Astrocyte (in vitro differentiated cells and primary cell): ENCODE measurements around the gene MDFI. TPM values are rescaled to one million over a fixed set of nuclear protein-coding genes. Genes with fewer than 3 reads are reported as not detected.

Source experiments
- DNase-seq: peaks from one replicate; pipeline ENCODE4 v3.0.0-alpha.2; 2010; ENCODE audit warnings: low read depth
- FAIRE-seq: peaks from 2 replicates; lab custom pipeline; 2011; peaks lifted over from hg19 to GRCh38; lab: Jason Lieb, UNC
- H2AFZ ChIP-seq: 2 replicates; pipeline ENCODE4 v1.6.0; 2012; ENCODE audit warnings: low read depth, low read length, inconsistent platforms
- H3K27ac ChIP-seq: 2 replicates; pipeline ENCODE4 v1.5.1; 2011; ENCODE audit warnings: low read depth, low read length, inconsistent platforms
- H3K27me3 ChIP-seq: 2 replicates; pipeline ENCODE4 v1.6.0; 2011; ENCODE audit warnings: low read length, inconsistent platforms; ENCODE audit not compliant: insufficient read depth
- H3K36me3 ChIP-seq: 2 replicates; pipeline ENCODE4 v1.5.1; 2011; ENCODE audit warnings: low read length, inconsistent platforms; ENCODE audit not compliant: insufficient read depth
- H3K4me1 ChIP-seq: 2 replicates; pipeline ENCODE4 v1.5.1; 2011; ENCODE audit warnings: low read length, inconsistent platforms; ENCODE audit not compliant: insufficient read depth
- H3K4me2 ChIP-seq: 2 replicates; pipeline ENCODE4 v1.6.0; 2012; ENCODE audit warnings: low read length, inconsistent platforms
- H3K4me3 ChIP-seq: 2 replicates; pipeline ENCODE4 v1.5.1; 2011; ENCODE audit warnings: low read depth, mild to moderate bottlenecking, low read length, inconsistent platforms; ENCODE audit not compliant: insufficient read depth
- H3K79me2 ChIP-seq: 2 replicates; pipeline ENCODE4 v1.6.0; 2012; ENCODE audit warnings: mild to moderate bottlenecking, low read length, inconsistent platforms; ENCODE audit not compliant: insufficient read depth
- H3K9ac ChIP-seq: 2 replicates; pipeline ENCODE4 v1.6.0; 2012; ENCODE audit warnings: mild to moderate bottlenecking, low read length, inconsistent platforms
- H3K9me3 ChIP-seq: 2 replicates; pipeline ENCODE4 v1.5.1; 2012; ENCODE audit warnings: low read depth, mild to moderate bottlenecking, low read length, inconsistent platforms; ENCODE audit not compliant: insufficient read depth
- H4K20me1 ChIP-seq: 2 replicates; pipeline ENCODE4 v1.6.0; 2012; ENCODE audit warnings: low read length, inconsistent platforms; ENCODE audit not compliant: insufficient read depth
- H3K27ac Mint-ChIP-seq: one replicate; pipeline ENCODE4 v1.8.0; 2021; ENCODE audit warnings: mild to moderate bottlenecking, mixed read lengths; ENCODE audit not compliant: unreplicated experiment
- H3K27me3 Mint-ChIP-seq: one replicate; pipeline ENCODE4 v1.8.0; 2021; ENCODE audit warnings: low read depth, mixed read lengths; ENCODE audit not compliant: unreplicated experiment
- H3K36me3 Mint-ChIP-seq: one replicate; pipeline ENCODE4 v1.8.0; 2021; ENCODE audit warnings: low read depth, mixed read lengths; ENCODE audit not compliant: unreplicated experiment
- H3K4me1 Mint-ChIP-seq: one replicate; pipeline ENCODE4 v1.8.0; 2021; ENCODE audit warnings: low read depth, mixed read lengths; ENCODE audit not compliant: unreplicated experiment
- H3K4me3 Mint-ChIP-seq: one replicate; pipeline ENCODE4 v1.8.0; 2021; ENCODE audit warnings: mild to moderate bottlenecking, moderate library complexity, mixed read lengths; ENCODE audit not compliant: unreplicated experiment
- H3K9me3 Mint-ChIP-seq: one replicate; pipeline ENCODE4 v1.8.0; 2021; ENCODE audit warnings: mild to moderate bottlenecking, mixed read lengths; ENCODE audit not compliant: unreplicated experiment
- CTCF ChIP-seq: IDR thresholded peaks from 2 replicates; pipeline ENCODE4 v1.5.1; 2011; ENCODE audit warnings: low read depth, mild to moderate bottlenecking, inconsistent platforms, low read length, moderate library complexity; ENCODE audit not compliant: insufficient read depth
- EZH2 ChIP-seq: IDR thresholded peaks from 2 replicates; pipeline ENCODE4 v1.6.1; 2012; ENCODE audit warnings: mild to moderate bottlenecking, low read length, inconsistent platforms; ENCODE audit not compliant: insufficient read depth
- total RNA-seq: library from RNA; stranded (reverse); gene quantifications from 2 replicates; pipeline ENCODE4 v1.2.1, GENCODE V29; 2021

The MDFI gene
- total RNA-seq, 1 donor from 2014 or later = 144 TPM

DNA sequence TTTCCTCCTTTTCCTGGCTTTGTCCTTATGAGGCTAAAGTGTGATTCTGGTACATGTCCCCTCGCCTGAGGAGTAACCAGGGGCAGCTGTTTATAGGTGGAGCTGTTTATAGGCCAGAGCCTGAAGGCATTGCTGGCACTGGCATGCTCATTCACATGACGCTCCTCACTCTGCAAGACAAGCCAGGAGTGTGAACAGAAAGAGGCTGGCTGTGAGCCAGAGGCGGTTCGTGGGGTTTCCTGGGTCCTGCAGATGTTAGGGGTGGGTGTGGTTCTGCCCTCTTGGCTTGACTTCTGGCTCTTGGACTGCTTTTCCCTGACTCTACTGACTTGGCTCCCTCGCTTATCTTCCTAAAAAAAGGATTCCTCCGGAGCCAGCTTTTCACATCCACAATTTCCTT, 12.8 kb upstream of the MDFI start:
- Mint-ChIP-seq H3K27me3 (peaks cover 8% of the 10 kb centered on the region), H3K27ac (no peak overlapping the region), H3K4me3 (no peak overlapping the region), H3K9me3 (peaks cover 2% of the 10 kb centered on the region), H3K4me1 (peaks cover 22% of the 10 kb centered on the region), H3K36me3 (no peaks in the 10 kb centered on the region)
- no peaks in the 10 kb centered on the region for H3K79me2 ChIP-seq
- no peak overlapping the region for H3K4me3 ChIP-seq
- H3K4me1 ChIP-seq = no peaks in the 10 kb centered on the region
- no peak overlapping the region for H3K4me2 ChIP-seq
- FAIRE-seq = no peak
- no peak overlapping the region for H3K27ac ChIP-seq
- no peaks in the 10 kb centered on the region for H3K27me3 ChIP-seq
- no peaks in the 10 kb centered on the region for H4K20me1 ChIP-seq
- no peak overlapping the region for H2AFZ ChIP-seq
- no peak for DNase-seq
- TF ChIP-seq EZH2 = no peak
- no peak for TF ChIP-seq CTCF
- no peak overlapping the region for H3K9ac ChIP-seq
- no peaks in the 10 kb centered on the region for H3K9me3 ChIP-seq
- H3K36me3 ChIP-seq = no peaks in the 10 kb centered on the region

- H3K9ac ChIP-seq = no peak overlapping the region
- no peaks in the 10 kb centered on the region for H3K79me2 ChIP-seq
- no peaks in the 10 kb centered on the region for H3K4me1 ChIP-seq
- no peak overlapping the region for H3K27ac ChIP-seq
- no peaks in the 10 kb centered on the region for H3K27me3 ChIP-seq
- FAIRE-seq = no peak
- no peaks in the 10 kb centered on the region for H3K36me3 Mint-ChIP-seq
- H3K4me1 Mint-ChIP-seq = peaks cover 23% of the 10 kb centered on the region
- H3K9me3 ChIP-seq = no peaks in the 10 kb centered on the region
- DNase-seq = no peak
- H2AFZ ChIP-seq = no peak overlapping the region
- H3K4me2 ChIP-seq = no peak overlapping the region
- H3K27me3 Mint-ChIP-seq = peaks cover 11% of the 10 kb centered on the region
- no peak overlapping the region for H3K4me3 ChIP-seq
- H3K36me3 ChIP-seq = no peaks in the 10 kb centered on the region
- H3K9me3 Mint-ChIP-seq = peaks cover 2% of the 10 kb centered on the region
- no peak for TF ChIP-seq EZH2
- TF ChIP-seq CTCF = no peak
- H4K20me1 ChIP-seq = no peaks in the 10 kb centered on the region
- no peak overlapping the region for H3K4me3 Mint-ChIP-seq
- H3K27ac Mint-ChIP-seq = no peak overlapping the region
Measured at GRCh38 chr6:41626022-41626421, 12.2 kb upstream of the MDFI start.

DNA sequence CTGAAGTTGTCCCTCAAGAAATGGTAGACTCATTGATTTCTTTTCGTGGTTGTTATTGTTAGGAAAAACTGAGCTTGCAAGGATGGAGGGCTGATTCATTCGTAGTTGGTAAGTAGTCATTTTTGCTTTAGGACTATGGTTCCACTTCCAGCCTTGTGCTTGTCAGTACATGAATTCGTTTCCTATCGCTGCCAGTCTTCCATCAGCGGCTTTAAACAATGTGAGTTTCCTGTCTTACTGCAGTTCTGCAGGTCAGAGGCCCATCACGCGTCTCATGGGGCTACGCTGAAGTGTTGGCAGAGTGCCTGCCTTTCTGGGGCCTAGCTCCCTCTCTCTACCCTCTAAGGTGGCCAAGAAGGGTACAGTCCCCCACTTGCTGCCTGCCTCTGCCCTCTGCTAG, 11.4 kb upstream of the MDFI start:
- Mint-ChIP-seq H3K9me3 (peaks cover 2% of the 10 kb centered on the region), H3K36me3 (no peaks in the 10 kb centered on the region), H3K27ac (no peak overlapping the region), H3K4me1 (peaks cover 23% of the 10 kb centered on the region), H3K4me3 (no peak overlapping the region), H3K27me3 (peaks cover 18% of the 10 kb centered on the region)
- Histone ChIP-seq H4K20me1 (no peaks in the 10 kb centered on the region), H3K4me3 (no peak overlapping the region), H3K79me2 (no peaks in the 10 kb centered on the region), H3K4me2 (no peak overlapping the region), H3K4me1 (no peaks in the 10 kb centered on the region), H3K9me3 (no peaks in the 10 kb centered on the region), H2AFZ (peak overlapping the region; percentile 47), H3K27ac (no peak overlapping the region), H3K27me3 (no peaks in the 10 kb centered on the region), H3K36me3 (no peaks in the 10 kb centered on the region), H3K9ac (no peak overlapping the region)
- FAIRE-seq = no peak
- DNase-seq = no peak
- no peak for TF ChIP-seq CTCF
- no peak for TF ChIP-seq EZH2
